Dermis microvascular lymphatic vessel endothelial cell (primary cell): ENCODE data around the gene SRP54. TPM values are rescaled to one million over a fixed set of nuclear protein-coding genes. Genes with fewer than 3 reads are reported as not detected.
"Not testable (repeated sequence)": the region's sequence is repeated elsewhere in the genome, so short reads cannot be mapped to it uniquely, and the experiment has no call there.

ENCODE experiments used
- DNase-seq, 2 donors: peaks; one replicate each; pipeline versions ENCODE4 v3.0.0 to v3.0.0-alpha.2; 2010; ENCODE audit warnings: low read depth in 2 of 2
- total RNA-seq: library from RNA; depleted of rRNA; stranded (reverse); fragments of >200 nt; gene quantifications from 2 replicates; pipeline ENCODE4 v1.2.1, GENCODE V29; 2014

Gene SRP54
- total RNA-seq, 1 donor from 2014 or later, result 55.5 TPM

GRCh38 chr14:35046048-35046750, 63.4 kb downstream of the SRP54 start, which contains the start of gene FAM177A1:
Gene FAM177A1, plus strand, starts transcription at chr14:35046272. Its CDS starts 192 bp downstream, at chr14:35046464.
- peak; percentile 90 to 97 for DNase-seq

- peak in 1 of 2 donors; percentile 36 for DNase-seq
Measured at GRCh38 chr14:35046751-35047536, 64.2 kb downstream of the SRP54 start.

- peak in 1 of 2 donors; percentile 5 for DNase-seq
Measured at GRCh38 chr14:35047976-35048513, 65.3 kb downstream of the SRP54 start.

GRCh38 chr14:35050652-35051051, 67.9 kb downstream of the SRP54 start:
- peak in 1 of 2 donors; percentile 48 for DNase-seq

GRCh38 chr14:35051796-35052195, 69.0 kb downstream of the SRP54 start:
- no peak for DNase-seq

- DNase-seq, result no peak
Measured at GRCh38 chr14:35052637-35053036, 69.8 kb downstream of the SRP54 start.

GRCh38 chr14:35061113-35061791, 78.5 kb downstream of the SRP54 start:
- peak in 1 of 2 donors; percentile 36 for DNase-seq

GRCh38 chr14:35065731-35066130, 82.9 kb downstream of the SRP54 start:
- not testable (repeated sequence) for DNase-seq

- DNase-seq, result no peak
Measured at GRCh38 chr14:35068238-35069012, 85.6 kb downstream of the SRP54 start.

GRCh38 chr14:35072226-35072625, 89.4 kb downstream of the SRP54 start:
- DNase-seq, result no peak

- peak in 1 of 2 donors; percentile 21 for DNase-seq
Measured at GRCh38 chr14:35073486-35073885, 90.7 kb downstream of the SRP54 start.

- no peak for DNase-seq
Measured at GRCh38 chr14:35078082-35078481, 95.3 kb downstream of the SRP54 start.

Other genes starting within 250 kb of the SRP54 start
- gene BAZ1A, start 107.6 kb upstream of the SRP54 start, total RNA-seq, result 37.1 and 38.1 TPM in 2 replicates
- 43.9 and 52.2 TPM in 2 replicates for gene FAM177A1, start 63.3 kb downstream of the SRP54 start, total RNA-seq
- gene PPP2R3C, start 139.0 kb downstream of the SRP54 start, total RNA-seq, result 30.2 and 40.3 TPM in 2 replicates
- 23.9 and 24.9 TPM in 2 replicates for gene PRORP, start 139.6 kb downstream of the SRP54 start, total RNA-seq